Measurements from ENCODE around the gene DCAF10. TPM values are rescaled to one million over a fixed set of nuclear protein-coding genes. Genes with fewer than 3 reads are reported as not detected.

DCAF10 gene
- total RNA-seq, 4 donors from 2014 or later = 29.3 to 45.8 (median 38.6) TPM

DNA sequence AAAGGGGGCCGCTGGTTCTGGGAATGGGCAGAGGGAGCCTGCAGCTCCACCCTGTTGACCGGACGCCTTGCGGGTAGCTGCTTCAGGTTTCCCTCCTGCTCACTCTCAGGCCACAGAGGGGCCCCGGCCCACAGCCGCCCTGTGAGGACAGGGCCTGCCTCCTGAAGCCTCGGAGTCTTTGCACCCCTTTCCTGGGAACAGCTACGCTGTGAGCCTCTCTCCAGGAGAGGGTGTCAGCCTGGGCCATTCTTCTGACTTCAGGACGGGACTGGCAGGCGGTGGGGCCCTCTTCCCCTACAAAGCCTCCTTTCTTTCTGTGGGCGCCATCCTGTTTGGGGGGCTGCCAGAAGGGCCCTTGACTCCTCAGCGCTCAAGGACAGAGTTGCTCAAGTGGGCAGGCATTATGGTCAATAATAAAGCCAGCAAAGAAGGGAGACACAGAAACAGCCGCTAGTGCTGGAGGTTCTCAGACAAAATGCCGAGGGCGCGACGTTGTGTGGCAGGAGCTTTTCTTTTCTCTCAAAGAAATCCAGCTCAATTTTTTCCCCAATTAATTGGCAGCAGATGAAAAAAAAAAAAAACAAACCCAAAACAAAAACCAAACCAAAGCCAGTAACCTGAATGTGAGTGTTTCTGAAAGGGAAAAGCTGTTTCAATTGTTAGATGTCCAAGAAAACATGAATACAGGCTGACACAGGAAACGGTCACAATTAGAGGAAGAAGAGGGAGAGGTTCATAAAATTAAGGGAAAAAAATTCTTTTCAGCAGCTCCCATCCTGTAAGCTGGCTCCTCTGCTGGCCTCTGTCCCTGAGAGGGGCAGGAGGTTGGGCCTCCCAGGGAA lies 116.1 kb downstream of the DCAF10 start:
- TF ChIP-seq, protein P1, sequence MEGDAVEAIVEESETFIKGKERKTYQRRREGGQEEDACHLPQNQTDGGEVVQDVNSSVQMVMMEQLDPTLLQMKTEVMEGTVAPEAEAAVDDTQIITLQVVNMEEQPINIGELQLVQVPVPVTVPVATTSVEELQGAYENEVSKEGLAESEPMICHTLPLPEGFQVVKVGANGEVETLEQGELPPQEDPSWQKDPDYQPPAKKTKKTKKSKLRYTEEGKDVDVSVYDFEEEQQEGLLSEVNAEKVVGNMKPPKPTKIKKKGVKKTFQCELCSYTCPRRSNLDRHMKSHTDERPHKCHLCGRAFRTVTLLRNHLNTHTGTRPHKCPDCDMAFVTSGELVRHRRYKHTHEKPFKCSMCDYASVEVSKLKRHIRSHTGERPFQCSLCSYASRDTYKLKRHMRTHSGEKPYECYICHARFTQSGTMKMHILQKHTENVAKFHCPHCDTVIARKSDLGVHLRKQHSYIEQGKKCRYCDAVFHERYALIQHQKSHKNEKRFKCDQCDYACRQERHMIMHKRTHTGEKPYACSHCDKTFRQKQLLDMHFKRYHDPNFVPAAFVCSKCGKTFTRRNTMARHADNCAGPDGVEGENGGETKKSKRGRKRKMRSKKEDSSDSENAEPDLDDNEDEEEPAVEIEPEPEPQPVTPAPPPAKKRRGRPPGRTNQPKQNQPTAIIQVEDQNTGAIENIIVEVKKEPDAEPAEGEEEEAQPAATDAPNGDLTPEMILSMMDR (IDR thresholded peaks at IDR 0.05; ENCODE audit: low read depth) = no peak

Other genes with a start within 250 kb of the DCAF10 start
- gene FBXO10, start 224.4 kb upstream of the DCAF10 start, total RNA-seq = 1 to 10 TPM; 4.5 to 5.7 (median 5.6) TPM
- 100 to 1,000 TPM in 1 of 4 donors, 10 to 100 TPM in 3; 58.4 to 113 (median 65.9) TPM for gene TOMM5, start 208.2 kb upstream of the DCAF10 start, total RNA-seq
- 1 to 10 TPM in 1 of 4 donors, under 1 TPM in 3; 0.19 to 1.0 (median 0.27) TPM for gene FRMPD1, start 149.8 kb upstream of the DCAF10 start, total RNA-seq
- 1 to 10 TPM; 5.6 to 8.6 (median 6.4) TPM for gene TRMT10B, start 47.0 kb upstream of the DCAF10 start, total RNA-seq
- 10 to 100 TPM; 28.7 to 36.8 (median 31.1) TPM for gene EXOSC3, start 15.7 kb upstream of the DCAF10 start, total RNA-seq
- 10 to 100 TPM; 36.3 to 52.5 (median 40.4) TPM for gene SLC25A51, start 103.3 kb downstream of the DCAF10 start, total RNA-seq

Data from subcutaneous adipose tissue (tissue), 4 donors.